Hepatocyte (in vitro differentiated cells): ENCODE results near the gene DCAF7.

Source experiments
- EZH2phosphoT487 ChIP-seq: fragments of 200-600 bp; sonication (generic); IDR thresholded peaks from one replicate; pipeline ENCODE4 v1.6.1; 2018; ENCODE audit warnings: antibody characterized with exemption, mild to moderate bottlenecking, low read depth, moderate library complexity; ENCODE audit not compliant: unreplicated experiment, severe bottlenecking
- TF ChIP-seq, protein P1 (sequence below): fragments of 200-600 bp; sonication (generic); IDR thresholded peaks from 2 replicates; pipeline ENCODE4 v1.5.1; 2016; ENCODE audit warnings: antibody characterized with exemption, mild to moderate bottlenecking; ENCODE audit not compliant: poor library complexity

GRCh38 chr17:63529711-63530556 is 20.3 kb upstream of the DCAF7 start:
- TF ChIP-seq, protein P1, sequence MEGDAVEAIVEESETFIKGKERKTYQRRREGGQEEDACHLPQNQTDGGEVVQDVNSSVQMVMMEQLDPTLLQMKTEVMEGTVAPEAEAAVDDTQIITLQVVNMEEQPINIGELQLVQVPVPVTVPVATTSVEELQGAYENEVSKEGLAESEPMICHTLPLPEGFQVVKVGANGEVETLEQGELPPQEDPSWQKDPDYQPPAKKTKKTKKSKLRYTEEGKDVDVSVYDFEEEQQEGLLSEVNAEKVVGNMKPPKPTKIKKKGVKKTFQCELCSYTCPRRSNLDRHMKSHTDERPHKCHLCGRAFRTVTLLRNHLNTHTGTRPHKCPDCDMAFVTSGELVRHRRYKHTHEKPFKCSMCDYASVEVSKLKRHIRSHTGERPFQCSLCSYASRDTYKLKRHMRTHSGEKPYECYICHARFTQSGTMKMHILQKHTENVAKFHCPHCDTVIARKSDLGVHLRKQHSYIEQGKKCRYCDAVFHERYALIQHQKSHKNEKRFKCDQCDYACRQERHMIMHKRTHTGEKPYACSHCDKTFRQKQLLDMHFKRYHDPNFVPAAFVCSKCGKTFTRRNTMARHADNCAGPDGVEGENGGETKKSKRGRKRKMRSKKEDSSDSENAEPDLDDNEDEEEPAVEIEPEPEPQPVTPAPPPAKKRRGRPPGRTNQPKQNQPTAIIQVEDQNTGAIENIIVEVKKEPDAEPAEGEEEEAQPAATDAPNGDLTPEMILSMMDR = no peak
- TF ChIP-seq EZH2phosphoT487 = no peak
